ENCODE measurements around the gene CA6. TPM values are rescaled to one million over a fixed set of nuclear protein-coding genes. Genes with fewer than 3 reads are reported as not detected.
A peak's percentile ranks its signal among the peaks of the same experiment; 100 is the strongest.

Gene CA6
- total RNA-seq, 2 donors from 2014 or later = not detected

GRCh38 chr1:8970870-8971337, 25.2 kb downstream of the CA6 start:
- TF ChIP-seq, protein P1, sequence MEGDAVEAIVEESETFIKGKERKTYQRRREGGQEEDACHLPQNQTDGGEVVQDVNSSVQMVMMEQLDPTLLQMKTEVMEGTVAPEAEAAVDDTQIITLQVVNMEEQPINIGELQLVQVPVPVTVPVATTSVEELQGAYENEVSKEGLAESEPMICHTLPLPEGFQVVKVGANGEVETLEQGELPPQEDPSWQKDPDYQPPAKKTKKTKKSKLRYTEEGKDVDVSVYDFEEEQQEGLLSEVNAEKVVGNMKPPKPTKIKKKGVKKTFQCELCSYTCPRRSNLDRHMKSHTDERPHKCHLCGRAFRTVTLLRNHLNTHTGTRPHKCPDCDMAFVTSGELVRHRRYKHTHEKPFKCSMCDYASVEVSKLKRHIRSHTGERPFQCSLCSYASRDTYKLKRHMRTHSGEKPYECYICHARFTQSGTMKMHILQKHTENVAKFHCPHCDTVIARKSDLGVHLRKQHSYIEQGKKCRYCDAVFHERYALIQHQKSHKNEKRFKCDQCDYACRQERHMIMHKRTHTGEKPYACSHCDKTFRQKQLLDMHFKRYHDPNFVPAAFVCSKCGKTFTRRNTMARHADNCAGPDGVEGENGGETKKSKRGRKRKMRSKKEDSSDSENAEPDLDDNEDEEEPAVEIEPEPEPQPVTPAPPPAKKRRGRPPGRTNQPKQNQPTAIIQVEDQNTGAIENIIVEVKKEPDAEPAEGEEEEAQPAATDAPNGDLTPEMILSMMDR (IDR thresholded peaks at IDR 0.05) = no peak
- Histone ChIP-seq H3K9ac (ENCODE audit: low read depth in 2 of 2, low read length in 2 of 2) (no peak overlapping the region), H3K27me3 (no peaks in the 10 kb centered on the region), H3K27ac (no peak overlapping the region), H3K9me3 (no peaks in the 10 kb centered on the region), H3K36me3 (no peaks in the 10 kb centered on the region), H3K4me3 (no peak overlapping the region), H3K4me1 (no peaks in the 10 kb centered on the region)
- intact Hi-C loops (cut with DNase I) = no loop called here
- DNase-seq = no peak

GRCh38 chr1:8974551-8974950, 28.9 kb downstream of the CA6 start:
- no peak overlapping the region for H3K4me3 ChIP-seq
- no peak overlapping the region for H3K27ac ChIP-seq
- TF ChIP-seq, protein P1 (IDR thresholded peaks at IDR 0.05) = no peak
- no peak for DNase-seq
- H3K9me3 ChIP-seq = no peaks in the 10 kb centered on the region
- H3K36me3 ChIP-seq = no peaks in the 10 kb centered on the region
- intact Hi-C loops (cut with DNase I) = no loop called here
- H3K9ac ChIP-seq (ENCODE audit: low read depth in 2 of 2, low read length in 2 of 2) = no peak overlapping the region
- H3K27me3 ChIP-seq = no peaks in the 10 kb centered on the region
- no peaks in the 10 kb centered on the region for H3K4me1 ChIP-seq

DNA sequence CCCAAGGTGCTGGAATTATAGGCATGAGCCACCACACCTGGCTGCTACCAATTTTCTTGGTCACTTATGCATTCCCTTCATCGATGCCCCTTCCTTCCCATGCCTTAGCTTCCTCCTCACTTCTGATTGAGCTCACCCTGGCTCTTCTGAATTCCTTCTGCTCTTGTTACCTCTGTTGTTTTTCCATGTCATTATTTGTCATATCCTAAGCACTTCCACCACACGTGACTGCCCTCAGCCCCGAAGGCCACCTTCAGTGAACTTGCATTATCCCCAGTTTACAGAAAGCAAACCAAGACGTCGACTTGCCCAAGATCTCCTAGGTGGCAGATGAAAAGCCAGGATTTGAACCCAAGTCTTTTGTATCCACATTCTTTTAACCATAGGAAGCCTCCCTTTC, 30.7 kb downstream of the CA6 start:
- no peaks in the 10 kb centered on the region for H3K27me3 ChIP-seq
- TF ChIP-seq, protein P1 (IDR thresholded peaks at IDR 0.05) = no peak
- DNase-seq = no peak
- no peaks in the 10 kb centered on the region for H3K36me3 ChIP-seq
- no peak overlapping the region for H3K9ac ChIP-seq (ENCODE audit: low read depth in 2 of 2, low read length in 2 of 2)
- H3K4me1 ChIP-seq = no peaks in the 10 kb centered on the region
- no peaks in the 10 kb centered on the region for H3K9me3 ChIP-seq
- intact Hi-C loops (cut with DNase I) = no loop called here
- no peak overlapping the region for H3K27ac ChIP-seq
- no peak overlapping the region for H3K4me3 ChIP-seq

- H3K4me3 ChIP-seq = no peak overlapping the region
- intact Hi-C loops (cut with DNase I) = no loop called here
- no peaks in the 10 kb centered on the region for H3K36me3 ChIP-seq
- H3K9ac ChIP-seq (ENCODE audit: low read depth in 2 of 2, low read length in 2 of 2) = no peak overlapping the region
- no peak overlapping the region for H3K27ac ChIP-seq
- no peaks in the 10 kb centered on the region for H3K27me3 ChIP-seq
- TF ChIP-seq, protein P1 (IDR thresholded peaks at IDR 0.05) = no peak
- H3K4me1 ChIP-seq = no peaks in the 10 kb centered on the region
- peak; percentile 79 for DNase-seq
- no peaks in the 10 kb centered on the region for H3K9me3 ChIP-seq
Measured at GRCh38 chr1:8976896-8977450, 31.3 kb downstream of the CA6 start.

GRCh38 chr1:8980656-8981055, 35.0 kb downstream of the CA6 start:
- Histone ChIP-seq H3K9me3 (no peaks in the 10 kb centered on the region), H3K36me3 (no peaks in the 10 kb centered on the region), H3K9ac (ENCODE audit: low read depth in 2 of 2, low read length in 2 of 2) (no peak overlapping the region), H3K4me3 (no peak overlapping the region), H3K27ac (no peak overlapping the region), H3K27me3 (no peaks in the 10 kb centered on the region), H3K4me1 (no peaks in the 10 kb centered on the region)
- intact Hi-C loops (cut with DNase I) = no loop called here
- TF ChIP-seq, protein P1 (IDR thresholded peaks at IDR 0.05) = no peak
- DNase-seq = no peak

Measured in colonic mucosa (tissue), 4 donors.